KBM-7 (cell line): ENCODE measurements around the gene PCSK5.
"Not testable (repeated sequence)": the region's sequence is repeated elsewhere in the genome, so short reads cannot be mapped to it uniquely, and the experiment has no call there.

ENCODE experiments used
- DNase-seq: peaks from one replicate; pipeline ENCODE4 v3.0.0-alpha.2; 2015
- in situ Hi-C: fragments of 300-500 bp; cut with MboI; formaldehyde crosslinking; loops from 2 replicates; pipeline ENCODE4 v1.14.3; 2020; ENCODE audit warnings: low sequenced_read_pairs, low pct_unique_long_range_greater_than_20kb, mixed read lengths

The PCSK5 gene

DNA sequence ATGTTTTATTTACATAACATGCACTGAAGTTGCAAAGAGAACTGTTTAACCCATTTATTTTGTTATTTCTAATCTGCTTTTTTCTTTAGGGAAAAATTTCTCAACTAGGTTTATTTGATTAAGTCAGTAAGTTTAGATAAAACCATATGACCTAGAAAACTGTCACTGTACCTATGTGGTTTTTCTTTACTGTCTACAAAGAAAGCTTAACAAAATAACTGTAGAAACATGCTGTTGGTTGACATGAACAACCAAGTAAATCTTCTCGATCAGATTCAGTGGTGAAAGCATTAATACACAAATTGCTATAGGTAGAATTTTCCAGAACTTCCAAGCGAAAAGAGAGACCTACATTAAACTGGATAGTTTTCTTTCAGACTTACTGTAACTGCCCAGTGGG is 137.4 kb downstream of the PCSK5 start:
- in situ Hi-C loops = no loop called here
- no peak for DNase-seq

DNA sequence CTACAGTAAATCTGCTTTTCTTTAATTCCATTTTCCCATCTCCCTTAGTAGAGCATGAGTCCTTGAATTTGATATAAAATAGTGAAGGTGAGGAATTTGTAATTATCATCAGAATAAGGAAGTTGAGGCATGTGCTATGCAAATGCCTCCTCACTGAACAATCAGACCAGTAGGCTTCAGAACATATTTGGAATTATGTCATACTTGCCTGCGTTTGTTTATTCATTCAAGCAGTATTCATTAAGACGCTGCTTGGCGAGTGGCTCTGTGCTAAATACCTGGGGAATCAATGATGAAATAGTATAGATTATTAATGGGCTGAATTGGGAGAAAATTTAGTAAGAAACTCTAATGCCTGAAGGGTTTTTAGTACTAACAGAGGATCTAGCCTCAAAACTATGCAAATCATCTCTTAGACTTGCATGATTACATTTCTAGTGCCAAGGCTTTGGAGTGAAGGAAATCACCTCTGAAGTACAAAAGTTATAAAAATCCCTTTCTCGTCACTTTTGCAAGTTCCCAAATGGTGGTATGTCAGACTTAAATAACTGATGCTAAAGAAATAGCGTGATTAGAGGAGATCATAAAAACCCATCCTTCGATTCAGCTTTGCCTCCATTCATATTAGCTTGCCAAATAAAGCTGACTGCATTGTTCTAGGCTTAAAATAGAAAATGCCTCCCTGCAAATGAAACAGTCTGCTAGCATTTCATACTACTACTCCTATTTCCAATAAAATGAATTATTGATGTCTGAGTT is 141.7 kb downstream of the PCSK5 start:
- in situ Hi-C loops = no loop called here
- DNase-seq = no peak

DNA sequence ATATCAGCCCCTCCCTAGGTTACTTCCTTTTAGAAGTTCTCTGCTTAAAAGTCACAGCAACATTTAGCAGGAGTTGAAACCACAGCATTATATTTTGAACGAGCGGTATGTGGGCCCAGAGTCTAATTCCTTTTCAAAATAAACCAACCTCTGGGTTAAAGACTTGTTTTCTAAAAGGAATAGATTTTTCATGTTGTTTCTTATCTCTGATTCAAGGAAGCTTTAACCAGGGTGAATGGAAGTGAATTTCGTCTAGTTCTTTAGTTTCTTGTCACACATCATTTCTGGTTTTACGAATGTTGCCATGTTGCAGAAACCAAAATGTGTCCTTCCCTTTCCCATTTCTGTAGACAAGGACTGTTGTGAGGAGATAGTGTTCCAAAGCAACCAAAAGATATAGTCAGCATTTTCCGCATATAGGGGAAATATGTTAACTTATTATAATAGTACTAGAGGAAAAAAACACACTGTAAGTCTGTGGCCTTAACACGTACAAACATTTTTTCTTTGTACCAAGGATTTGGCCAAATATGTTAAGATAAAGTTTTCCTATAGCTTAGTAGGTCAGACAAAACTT is 142.4 kb downstream of the PCSK5 start:
- no peak for DNase-seq
- in situ Hi-C loops = no loop called here

DNA sequence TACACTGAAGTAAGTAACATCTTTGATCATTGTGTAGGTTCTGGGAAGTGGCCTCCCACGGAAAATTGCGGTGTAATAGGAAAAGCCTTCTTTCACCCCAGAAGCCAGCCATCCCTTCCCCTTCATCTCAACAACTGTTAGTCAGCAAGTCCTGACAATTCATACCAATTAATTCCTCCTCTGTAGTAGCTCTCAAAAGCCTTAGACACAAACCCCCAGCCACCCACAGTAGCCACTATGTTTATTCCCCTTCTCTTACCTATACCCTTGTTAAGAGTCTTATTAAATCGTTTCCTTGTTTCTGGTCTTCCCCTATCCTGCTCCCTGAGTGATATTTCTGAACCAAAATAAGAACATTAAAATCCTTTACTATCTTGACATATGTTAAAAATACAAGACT is 143.6 kb downstream of the PCSK5 start:
- in situ Hi-C loops = no loop called here
- DNase-seq = no peak

DNA sequence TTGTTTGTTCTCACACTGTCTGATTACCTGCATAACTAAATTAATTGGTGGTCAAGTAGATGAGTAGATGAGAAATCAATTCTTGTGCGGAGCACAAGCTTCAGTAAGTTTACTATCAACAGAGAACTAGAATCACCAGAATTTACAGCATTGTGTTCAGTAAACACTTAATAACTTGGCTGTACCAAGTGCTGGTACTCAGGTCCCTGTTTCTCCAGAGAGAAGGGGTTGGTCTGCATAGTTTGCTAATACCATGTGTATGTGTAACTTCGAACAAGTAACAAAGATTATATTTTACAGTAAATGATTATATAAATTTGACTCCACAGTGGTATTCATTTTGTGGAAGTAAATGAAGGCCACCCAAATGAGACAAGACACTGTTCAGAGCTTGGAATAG is 146.3 kb downstream of the PCSK5 start:
- no peak for DNase-seq
- in situ Hi-C loops = no loop called here

DNA sequence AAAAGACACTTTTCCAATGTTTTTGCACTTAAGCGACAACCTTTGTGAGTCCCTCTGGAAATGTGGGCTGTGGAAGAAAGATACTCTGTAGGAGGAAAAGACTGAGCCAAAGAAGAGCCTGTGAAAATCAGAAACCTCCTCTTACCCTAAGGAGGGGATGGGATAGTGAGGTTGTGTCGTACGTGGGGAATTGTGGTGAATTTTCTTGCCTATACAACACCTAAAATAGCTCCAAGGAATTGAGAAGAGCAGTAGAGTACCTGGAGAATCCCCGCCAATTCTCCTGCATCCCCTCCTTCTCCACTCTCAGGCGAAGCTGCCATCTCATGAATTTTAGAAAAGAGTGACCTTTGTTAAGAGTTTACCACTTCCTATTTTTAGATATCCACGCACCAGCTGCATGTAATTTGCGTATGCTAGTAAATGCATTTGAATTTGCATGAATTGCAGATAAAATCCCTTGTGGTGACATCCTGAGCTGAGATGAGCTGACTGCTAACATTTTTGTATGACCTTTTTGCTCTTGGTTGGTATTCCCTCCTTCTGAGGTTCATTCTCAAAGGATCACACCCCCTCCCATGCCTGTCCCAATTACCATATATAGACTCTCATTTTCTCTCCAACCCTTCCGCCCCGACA is 147.2 kb downstream of the PCSK5 start:
- in situ Hi-C loops = no loop called here

DNA sequence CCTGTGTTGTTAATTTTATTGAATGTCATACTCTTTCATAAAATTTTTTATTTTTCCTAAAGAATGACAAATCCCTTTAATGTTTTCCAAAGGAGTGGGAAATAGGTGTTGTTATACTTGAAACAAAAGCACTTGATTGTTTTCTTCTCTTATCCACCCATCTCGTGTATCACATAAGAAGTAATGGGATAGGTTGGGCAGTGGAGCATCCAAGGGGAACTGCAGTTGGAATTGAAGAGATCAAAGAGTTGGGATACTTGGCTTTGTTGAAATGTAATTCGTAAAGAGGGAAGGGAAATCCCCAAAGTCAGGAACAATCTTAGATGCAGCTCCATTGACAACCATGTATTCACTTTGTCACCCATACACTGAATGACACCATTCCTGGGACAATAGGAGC is 148.0 kb downstream of the PCSK5 start:
- in situ Hi-C loops = no loop called here
- DNase-seq = no peak

More for the DNA sequence above, 147.2 kb downstream of the PCSK5 start:
- DNase-seq = no peak

DNA sequence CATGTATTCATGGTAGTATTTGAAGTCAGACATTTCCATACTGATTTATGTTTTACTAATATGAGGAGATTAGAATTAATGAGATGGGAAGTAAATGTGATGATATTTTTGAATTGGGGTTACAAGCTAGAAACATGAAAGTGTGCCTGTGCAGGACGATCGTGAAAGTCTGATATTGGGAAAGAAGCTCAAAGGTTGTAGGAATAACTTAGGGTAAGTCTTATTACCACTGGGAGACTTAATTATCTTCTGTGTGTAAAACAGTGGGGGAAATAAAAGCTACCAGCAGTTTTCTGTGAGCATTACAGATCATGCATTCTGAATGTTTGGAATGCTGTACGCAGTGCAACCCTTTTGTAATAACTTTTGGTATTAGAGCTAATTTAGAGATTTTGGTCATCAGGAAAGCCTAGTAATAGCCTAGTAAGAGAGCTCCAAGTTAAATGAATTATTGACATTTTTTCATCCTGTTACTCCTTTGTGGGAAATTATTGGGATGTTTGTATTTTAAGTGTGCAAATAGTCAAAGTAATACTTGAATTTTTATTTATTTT is 153.9 kb downstream of the PCSK5 start:
- in situ Hi-C loops = no loop called here
- no peak for DNase-seq

DNA sequence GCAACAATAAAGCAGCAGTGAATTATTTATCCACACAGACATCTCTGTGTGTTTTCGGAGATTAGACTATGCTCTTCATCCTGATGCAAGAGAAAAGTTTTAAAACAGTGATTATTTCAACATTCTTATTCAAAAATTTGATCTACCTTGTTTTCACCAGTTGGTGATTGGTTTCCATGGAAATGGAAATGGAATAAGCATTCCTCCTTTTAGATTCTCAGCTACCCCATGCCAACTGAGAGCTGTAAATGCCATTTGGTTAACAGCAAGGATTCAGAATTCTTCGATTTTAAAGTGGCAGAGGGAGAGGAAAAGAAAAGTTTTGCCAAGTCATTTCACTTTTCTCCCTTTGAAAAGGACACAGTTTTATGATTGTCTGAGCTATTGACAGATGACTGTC is 154.7 kb downstream of the PCSK5 start:
- DNase-seq = no peak
- in situ Hi-C loops = no loop called here

DNA sequence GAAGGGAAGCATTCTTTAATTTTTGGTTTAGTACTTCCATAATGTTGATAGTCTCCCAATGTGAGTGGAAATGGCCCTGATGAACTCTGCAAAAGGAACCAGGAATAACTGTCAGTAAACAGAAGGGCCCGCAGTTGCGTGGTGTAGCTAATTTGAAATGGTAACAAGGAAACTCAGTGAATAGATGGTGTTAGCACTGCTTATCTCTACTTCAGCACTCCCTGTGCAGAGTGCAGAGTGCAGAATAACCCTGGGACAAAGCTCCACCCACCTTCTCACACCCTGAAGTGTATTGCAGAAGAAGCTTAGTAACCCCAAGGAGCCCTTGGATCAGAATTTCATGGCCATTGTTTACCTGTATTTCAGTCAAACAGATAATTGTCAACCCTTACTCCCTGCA is 158.9 kb downstream of the PCSK5 start:
- DNase-seq = no peak
- in situ Hi-C loops = no loop called here

DNA sequence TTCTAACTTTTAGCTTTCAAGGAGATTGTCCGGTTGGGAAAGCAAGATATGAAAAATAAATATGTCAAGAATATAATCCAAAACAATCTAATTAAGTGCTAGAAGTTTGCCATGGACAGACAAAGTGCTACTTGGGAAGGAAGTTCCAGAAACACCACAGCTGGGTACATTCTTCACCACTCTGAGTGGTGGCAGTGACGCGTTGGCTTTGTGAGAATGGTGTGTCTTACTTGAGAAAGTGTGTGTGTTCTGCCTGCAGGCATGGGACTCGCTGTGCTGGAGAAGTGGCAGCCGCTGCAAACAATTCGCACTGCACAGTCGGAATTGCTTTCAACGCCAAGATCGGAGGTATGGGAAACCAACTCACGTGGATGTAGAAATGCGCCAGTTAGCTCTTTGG is 177.2 kb downstream of the PCSK5 start:
- no peak for DNase-seq
- in situ Hi-C loops = no loop called here

DNA sequence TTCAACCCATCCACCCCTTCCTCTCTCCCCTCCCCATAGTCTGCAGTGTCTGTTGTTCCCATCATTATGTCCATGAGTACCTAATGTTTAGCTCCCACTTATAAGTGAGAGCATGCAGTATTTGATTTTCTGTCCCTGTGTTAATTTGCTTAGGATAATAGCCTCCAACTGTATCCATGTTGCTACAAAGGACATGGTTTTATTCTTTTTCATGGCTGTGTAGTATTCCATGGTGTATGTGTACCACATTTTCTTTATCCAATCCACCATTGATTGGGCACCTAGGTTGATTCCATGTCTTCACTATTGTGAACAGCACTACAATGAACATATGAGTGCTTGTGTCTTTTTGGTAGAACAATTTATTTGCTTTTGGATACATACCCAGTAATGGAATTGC is 187.1 kb downstream of the PCSK5 start:
- in situ Hi-C loops = no loop called here
- DNase-seq = no peak

DNA sequence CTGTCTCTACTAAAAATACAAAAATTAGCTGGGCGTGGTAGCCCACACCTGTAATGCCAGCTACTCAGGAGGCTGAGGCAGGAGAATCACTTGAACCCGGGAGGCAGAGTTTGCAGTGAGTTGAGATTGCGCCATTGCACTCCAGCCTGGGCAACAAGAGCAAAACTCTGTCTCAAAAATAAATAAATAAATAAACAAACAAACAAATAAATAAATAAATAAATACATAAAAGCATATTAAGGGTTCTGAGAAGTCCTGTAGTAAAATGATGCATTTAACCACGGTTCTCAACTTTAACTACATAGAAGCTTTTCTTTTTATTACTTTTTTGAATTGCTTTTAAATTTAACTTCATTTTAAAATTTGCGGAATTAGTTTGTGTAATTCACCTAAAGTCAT is 190.8 kb downstream of the PCSK5 start:
- DNase-seq, in situ Hi-C loops: not testable (repeated sequence)

DNA sequence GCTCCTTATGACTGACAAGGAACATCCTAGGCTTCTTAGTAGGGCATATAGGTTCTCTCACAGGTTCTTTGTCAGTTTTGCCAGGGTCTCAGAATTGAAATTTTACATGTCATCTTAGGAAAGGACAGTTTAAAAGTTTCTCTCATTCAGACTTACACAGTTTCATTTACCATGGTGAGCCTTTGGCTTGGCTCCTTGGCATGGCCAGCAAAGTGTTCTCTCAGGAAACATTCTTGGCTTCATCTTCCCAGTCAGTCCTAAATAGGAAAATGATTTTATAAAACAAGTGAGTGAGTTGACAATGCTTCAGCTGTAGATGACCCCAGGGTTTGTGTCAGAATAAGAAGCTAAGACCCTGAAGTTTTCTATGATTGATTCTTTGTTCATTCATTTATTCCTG is 191.6 kb downstream of the PCSK5 start:
- DNase-seq = no peak
- in situ Hi-C loops = no loop called here

DNA sequence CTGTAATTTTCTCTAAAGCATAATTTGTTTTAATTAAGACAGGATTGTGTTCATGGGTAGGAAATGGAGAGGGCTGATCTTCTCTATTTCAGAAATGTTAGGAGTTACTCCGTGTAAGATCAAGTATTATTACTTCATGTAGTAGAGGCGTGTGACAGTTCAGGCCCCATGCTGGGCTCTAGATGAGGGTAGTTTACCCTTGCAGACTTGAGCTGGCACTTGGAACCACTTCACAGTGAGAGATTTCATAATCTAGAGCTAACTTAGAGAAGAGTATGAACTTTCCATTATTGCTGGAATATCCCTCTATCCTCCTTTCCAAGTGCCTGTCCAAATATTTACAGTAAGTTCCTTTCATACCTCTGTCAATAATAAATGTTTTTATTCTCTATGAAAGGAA is 195.1 kb downstream of the PCSK5 start:
- in situ Hi-C loops = no loop called here
- no peak for DNase-seq

DNA sequence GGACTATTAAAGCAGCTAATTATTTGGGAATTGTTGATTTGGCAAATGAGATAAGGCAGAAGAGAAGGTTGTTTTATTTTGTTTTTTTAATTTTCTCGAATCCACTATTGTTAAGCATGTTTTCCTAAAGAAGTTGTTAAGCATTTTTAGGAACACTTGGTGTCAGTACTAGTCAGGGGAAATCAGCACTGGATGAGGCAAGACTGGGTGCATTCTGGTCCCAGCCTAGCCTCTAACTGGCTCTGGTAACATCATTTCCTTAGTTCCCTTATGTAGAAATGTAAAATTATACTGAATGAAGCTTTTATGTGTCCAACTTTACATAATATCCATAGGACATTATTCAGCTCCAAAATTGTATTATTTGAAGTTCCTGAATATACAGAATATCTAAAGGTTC is 196.1 kb downstream of the PCSK5 start:
- in situ Hi-C loops = no loop called here
- DNase-seq = no peak

DNA sequence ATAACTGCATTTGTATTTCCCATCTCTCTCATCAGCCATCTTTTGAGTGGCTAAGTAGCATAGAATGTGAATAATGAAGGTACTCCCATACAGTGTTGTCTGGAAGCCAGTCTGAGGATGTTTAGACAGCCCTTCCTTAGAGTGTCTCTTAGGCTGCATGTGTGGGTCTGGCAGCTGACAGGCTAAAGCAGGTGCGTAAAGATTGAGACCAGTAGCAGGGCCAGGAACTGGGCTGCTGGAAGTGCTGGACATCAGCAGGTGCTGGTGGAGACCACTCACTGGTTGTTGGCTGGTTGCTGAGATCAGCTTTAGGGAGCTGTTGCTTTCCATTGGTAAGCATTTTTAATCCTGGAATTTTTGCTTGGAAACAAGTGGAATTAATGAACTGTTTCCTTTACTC is 197.5 kb downstream of the PCSK5 start:
- in situ Hi-C loops = no loop called here
- no peak for DNase-seq

DNA sequence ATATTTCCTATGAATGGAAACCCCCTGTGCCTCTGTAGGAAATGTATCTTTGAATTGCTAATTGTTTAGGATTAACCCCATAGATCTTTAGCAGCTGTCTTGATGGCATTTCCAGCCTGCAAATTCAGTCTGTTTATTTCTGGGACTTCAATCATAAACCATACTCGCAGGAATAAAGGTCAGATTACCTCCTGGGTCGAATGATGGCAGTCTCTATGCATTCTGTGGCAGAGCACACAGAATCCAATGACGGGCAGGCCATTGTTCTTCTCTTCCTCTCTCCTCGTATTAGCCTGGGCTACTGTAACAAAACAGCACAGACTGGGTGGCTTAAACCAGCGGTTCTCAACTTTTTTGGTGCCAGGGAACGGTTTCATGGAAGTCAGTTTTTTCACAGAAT is 199.9 kb downstream of the PCSK5 start:
- in situ Hi-C loops = no loop called here
- no peak for DNase-seq

DNA sequence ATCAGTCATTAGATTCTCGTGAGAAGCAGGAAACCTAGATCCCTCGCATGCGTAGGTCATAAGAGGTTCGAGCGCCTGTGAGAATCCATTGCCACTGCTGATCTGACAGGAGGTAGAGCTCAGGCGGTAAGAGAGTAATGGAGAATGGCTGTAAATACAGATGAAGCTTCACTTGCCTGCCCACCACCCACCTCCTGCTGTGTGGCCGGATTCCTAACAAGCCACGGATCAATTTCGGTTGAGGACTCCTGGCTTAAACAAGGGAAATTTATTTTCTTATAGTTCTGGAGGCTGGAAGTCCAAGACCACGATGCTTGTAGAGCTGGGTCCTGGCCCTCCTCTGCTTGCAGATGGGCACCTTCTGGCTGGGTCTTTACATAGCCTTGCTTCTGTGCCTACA is 200.4 kb downstream of the PCSK5 start:
- no peak for DNase-seq
- in situ Hi-C loops = no loop called here

DNA sequence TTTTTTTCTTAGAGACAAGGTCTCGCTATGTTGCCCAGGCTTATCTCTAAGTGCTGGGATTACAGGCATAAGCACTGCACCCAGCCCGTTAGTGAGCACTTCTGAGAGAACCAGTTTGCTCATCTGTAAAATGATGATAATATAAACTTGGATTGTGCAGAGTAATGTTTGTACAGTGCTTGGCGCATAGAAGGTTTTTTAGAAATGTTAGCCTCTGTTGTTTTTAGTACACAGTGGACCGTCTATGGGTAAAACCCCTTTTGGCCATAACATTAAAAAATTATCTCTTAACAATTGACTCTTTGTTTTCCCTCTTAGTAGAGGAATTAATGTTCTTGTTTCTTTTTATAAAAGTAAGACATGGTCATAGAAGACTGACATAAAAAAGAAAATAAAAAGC is 202.1 kb downstream of the PCSK5 start:
- in situ Hi-C loops = no loop called here

More for the DNA sequence above, 202.1 kb downstream of the PCSK5 start:
- no peak for DNase-seq
